Measurements from ENCODE around the gene GALR1.
"Not testable (repeated sequence)": the region's sequence is repeated elsewhere in the genome, so short reads cannot be mapped to it uniquely, and the experiment has no call there.

GALR1 gene

DNA sequence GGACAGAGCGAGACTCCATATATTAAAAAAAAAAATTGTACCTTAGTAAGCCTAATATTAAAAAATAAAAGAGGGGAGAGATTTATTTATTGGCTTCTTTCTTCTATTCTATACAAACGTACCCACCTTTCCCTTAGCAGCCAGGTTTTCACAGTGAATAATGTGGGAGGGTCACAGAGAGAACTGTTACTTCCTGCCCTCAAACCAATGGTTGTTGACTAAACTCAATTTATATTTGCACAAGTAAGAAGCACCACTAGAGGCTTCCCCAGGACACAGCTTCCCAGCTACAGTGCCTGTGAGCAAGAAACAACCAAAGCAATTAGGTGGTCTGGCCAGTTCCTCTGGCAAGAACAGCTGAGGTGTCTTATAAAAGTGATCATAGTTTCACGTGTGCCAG lies 28.9 kb upstream of the GALR1 start:
- Histone ChIP-seq H3K9me3 (ENCODE audit: insufficient read depth, low read depth, low read length) (no peaks in the 10 kb centered on the region), H3K27me3 (ENCODE audit: insufficient read depth, low read length) (no peaks in the 10 kb centered on the region), H3K36me3 (ENCODE audit: insufficient read depth, low read depth, low read length) (no peaks in the 10 kb centered on the region), H3K9ac (ENCODE audit: low read depth, low read length) (no peak overlapping the region), H3K27ac (ENCODE audit: low read length) (no peak overlapping the region), H3K4me1 (ENCODE audit: insufficient read depth, low read length) (no peaks in the 10 kb centered on the region), H3K4me3 (ENCODE audit: low read length) (no peak overlapping the region)

DNA sequence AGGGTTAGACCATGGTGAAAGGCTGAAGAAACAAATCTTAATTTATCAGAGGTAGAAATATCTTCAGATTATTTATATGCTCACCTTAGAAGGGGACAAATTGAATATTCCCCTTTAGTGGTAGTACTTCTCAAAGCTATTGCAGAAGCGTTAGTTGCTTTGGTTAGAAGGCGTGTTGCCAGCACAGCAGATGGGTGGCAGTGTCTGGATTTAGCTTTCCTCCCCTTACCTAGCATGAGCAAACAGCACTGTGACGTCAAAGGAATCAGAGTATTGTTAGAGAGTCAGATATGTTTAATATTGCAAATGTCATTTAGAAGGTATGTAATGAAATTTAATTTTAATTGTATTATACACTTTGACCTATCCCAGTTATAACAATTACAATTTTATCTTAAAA lies 27.2 kb upstream of the GALR1 start:
- no peaks in the 10 kb centered on the region for H3K9me3 ChIP-seq (ENCODE audit: insufficient read depth, low read depth, low read length)
- H3K36me3 ChIP-seq (ENCODE audit: insufficient read depth, low read depth, low read length): no peaks in the 10 kb centered on the region
- H3K4me1 ChIP-seq (ENCODE audit: insufficient read depth, low read length): no peaks in the 10 kb centered on the region

DNA sequence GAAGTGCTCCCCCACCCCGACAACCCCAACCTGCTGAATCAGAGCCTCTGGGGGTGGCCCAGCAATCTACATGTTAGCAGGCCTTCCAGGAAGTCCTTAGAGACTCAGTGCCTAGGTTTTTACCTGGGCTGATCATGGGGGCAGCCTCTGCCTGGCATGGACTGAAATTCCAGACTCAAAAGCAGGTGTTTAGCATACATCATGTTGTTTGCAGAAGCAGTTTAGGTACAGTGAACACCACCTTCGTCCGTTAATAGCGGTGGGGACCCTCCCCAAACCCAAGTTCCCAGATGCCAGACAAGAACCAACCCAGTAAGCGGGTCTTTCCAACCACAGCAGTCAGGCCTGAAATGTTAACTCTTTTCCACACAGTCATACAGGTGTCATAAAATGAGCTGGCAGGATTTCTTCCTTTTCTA lies 26.4 kb upstream of the GALR1 start:
- Histone ChIP-seq H3K4me3 (ENCODE audit: low read length) (no peak overlapping the region), H3K9ac (ENCODE audit: low read depth, low read length) (no peak overlapping the region), H3K4me1 (ENCODE audit: insufficient read depth, low read length) (no peaks in the 10 kb centered on the region), H3K27ac (ENCODE audit: low read length) (no peak overlapping the region), H3K36me3 (ENCODE audit: insufficient read depth, low read depth, low read length) (no peaks in the 10 kb centered on the region), H3K27me3 (ENCODE audit: insufficient read depth, low read length) (no peaks in the 10 kb centered on the region), H3K9me3 (ENCODE audit: insufficient read depth, low read depth, low read length) (no peaks in the 10 kb centered on the region)

More for the DNA sequence above, 27.2 kb upstream of the GALR1 start:
- H3K4me3 ChIP-seq (ENCODE audit: low read length): no peak overlapping the region
- H3K27me3 ChIP-seq (ENCODE audit: insufficient read depth, low read length): no peaks in the 10 kb centered on the region
- no peak overlapping the region for H3K9ac ChIP-seq (ENCODE audit: low read depth, low read length)
- H3K27ac ChIP-seq (ENCODE audit: low read length): no peak overlapping the region

DNA sequence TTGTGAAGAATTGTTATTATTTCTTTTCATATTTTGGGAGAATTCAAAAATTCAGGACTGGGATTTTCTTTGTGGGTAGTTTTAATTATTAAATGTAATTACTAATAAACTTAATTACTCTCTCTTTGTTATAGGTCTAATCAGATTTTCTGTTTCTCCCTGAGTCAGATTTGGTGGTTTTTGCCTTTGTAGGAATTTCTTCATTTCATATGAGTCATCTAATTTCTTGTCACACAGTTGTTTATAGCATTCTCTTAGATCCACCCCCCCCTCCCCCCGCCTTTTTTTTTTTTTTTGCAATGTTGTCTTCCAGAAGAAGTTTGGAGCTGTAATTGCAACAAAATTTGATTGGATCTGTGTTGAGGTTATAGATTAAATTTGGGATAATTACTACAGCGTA lies 26.0 kb upstream of the GALR1 start:
- Histone ChIP-seq H3K9me3 (ENCODE audit: insufficient read depth, low read depth, low read length) (no peaks in the 10 kb centered on the region), H3K36me3 (ENCODE audit: insufficient read depth, low read depth, low read length) (no peaks in the 10 kb centered on the region), H3K4me3 (ENCODE audit: low read length) (no peak overlapping the region), H3K9ac (ENCODE audit: low read depth, low read length) (no peak overlapping the region), H3K4me1 (ENCODE audit: insufficient read depth, low read length) (no peaks in the 10 kb centered on the region), H3K27me3 (ENCODE audit: insufficient read depth, low read length) (no peaks in the 10 kb centered on the region), H3K27ac (ENCODE audit: low read length) (no peak overlapping the region)

DNA sequence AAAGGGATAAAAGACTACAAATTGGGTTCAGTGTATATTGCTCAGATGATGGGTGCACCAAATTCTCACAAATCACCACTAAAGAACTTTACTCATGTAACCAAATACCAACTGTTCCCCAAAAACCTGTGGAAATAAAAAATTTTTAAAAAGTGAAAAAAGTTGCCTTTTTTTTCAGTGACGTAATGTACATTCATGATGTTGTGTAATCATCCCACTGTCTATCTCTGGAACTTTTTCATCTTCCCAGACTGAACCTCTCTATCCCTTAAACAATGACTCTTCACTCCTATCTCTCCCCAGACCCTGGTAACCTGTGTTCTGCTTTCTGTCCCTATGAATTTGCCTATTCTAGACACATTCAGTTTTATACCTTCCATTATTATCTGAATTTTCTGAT lies 19.0 kb upstream of the GALR1 start:
- no peaks in the 10 kb centered on the region for H3K27me3 ChIP-seq (ENCODE audit: insufficient read depth, low read length)
- no peak overlapping the region for H3K4me3 ChIP-seq (ENCODE audit: low read length)
- no peak overlapping the region for H3K27ac ChIP-seq (ENCODE audit: low read length)
- H3K4me1 ChIP-seq (ENCODE audit: insufficient read depth, low read length): no peaks in the 10 kb centered on the region
- H3K9ac ChIP-seq (ENCODE audit: low read depth, low read length): no peak overlapping the region
- no peaks in the 10 kb centered on the region for H3K9me3 ChIP-seq (ENCODE audit: insufficient read depth, low read depth, low read length)
- no peaks in the 10 kb centered on the region for H3K36me3 ChIP-seq (ENCODE audit: insufficient read depth, low read depth, low read length)

DNA sequence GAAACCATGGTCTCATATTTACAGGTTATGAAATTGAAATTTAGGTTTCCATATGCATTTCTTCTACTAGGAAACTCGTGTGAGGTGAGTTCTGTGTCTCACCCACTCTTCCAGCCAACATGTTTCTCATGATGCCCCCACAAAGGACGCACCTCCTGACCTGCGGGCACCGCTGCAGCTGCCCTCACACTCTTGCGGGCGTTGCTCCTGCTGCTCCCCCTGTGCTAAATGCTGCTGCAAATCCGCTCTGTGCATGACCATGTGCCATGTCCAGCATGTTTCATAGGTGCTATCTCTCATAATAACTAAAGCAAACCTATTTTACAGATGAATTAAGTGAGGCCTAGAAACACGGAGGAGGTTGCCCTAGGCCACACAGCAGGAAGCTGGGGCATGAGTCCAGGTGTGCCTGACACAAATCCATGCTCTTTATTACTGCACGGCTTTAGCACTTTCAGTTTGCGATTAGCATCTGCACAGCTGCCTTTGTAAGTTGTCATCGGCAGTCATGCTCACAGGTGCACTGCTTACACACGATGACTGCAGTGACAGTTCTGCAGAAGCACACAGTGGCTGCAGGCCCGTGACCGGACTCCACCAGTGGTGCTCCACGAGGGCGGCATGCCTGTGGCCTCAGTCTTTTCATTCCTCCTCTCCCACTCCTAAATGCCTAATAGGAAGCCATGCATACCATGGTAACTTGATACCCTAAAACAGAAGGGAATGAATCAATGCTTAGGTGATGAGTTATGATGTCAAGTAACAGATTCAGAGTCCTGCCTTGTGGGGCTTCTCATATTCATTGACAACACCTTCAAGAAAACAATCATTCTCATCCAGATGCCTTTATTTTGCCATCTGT lies 14.9 kb upstream of the GALR1 start:
- no peak overlapping the region for H3K27ac ChIP-seq (ENCODE audit: low read length)
- no peaks in the 10 kb centered on the region for H3K27me3 ChIP-seq (ENCODE audit: insufficient read depth, low read length)
- H3K9ac ChIP-seq (ENCODE audit: low read depth, low read length): no peak overlapping the region
- no peak overlapping the region for H3K4me3 ChIP-seq (ENCODE audit: low read length)
- H3K9me3 ChIP-seq (ENCODE audit: insufficient read depth, low read depth, low read length): peaks cover 23% of the 10 kb centered on the region
- H3K36me3 ChIP-seq (ENCODE audit: insufficient read depth, low read depth, low read length): no peaks in the 10 kb centered on the region
- no peaks in the 10 kb centered on the region for H3K4me1 ChIP-seq (ENCODE audit: insufficient read depth, low read length)

DNA sequence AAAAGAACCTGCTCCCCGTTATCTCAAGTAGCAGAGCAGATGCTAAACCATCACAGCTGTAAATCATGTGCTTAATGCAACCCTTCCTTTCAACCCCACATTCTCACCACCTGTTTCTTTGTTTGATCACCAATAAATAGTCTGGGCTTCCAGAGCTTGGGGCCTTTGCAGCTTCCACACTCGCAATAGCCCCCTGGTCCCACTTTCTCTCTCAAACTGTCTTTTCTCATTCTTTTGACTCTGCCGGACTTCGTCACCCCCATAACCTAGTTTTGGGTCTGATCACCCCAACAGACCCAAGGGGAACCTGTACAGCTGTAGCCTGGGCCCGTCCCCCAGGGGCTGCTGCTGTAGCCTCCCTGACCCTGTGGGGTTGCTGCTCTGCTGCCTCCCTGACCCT lies 10.4 kb upstream of the GALR1 start:
- not testable (repeated sequence) for H3K36me3 ChIP-seq (ENCODE audit: insufficient read depth, low read depth, low read length); H3K9ac ChIP-seq (ENCODE audit: low read depth, low read length); H3K4me1 ChIP-seq (ENCODE audit: insufficient read depth, low read length); H3K4me3 ChIP-seq (ENCODE audit: low read length); H3K27ac ChIP-seq (ENCODE audit: low read length); H3K27me3 ChIP-seq (ENCODE audit: insufficient read depth, low read length)
- peaks cover 39% of the 10 kb centered on the region for H3K9me3 ChIP-seq (ENCODE audit: insufficient read depth, low read depth, low read length)

DNA sequence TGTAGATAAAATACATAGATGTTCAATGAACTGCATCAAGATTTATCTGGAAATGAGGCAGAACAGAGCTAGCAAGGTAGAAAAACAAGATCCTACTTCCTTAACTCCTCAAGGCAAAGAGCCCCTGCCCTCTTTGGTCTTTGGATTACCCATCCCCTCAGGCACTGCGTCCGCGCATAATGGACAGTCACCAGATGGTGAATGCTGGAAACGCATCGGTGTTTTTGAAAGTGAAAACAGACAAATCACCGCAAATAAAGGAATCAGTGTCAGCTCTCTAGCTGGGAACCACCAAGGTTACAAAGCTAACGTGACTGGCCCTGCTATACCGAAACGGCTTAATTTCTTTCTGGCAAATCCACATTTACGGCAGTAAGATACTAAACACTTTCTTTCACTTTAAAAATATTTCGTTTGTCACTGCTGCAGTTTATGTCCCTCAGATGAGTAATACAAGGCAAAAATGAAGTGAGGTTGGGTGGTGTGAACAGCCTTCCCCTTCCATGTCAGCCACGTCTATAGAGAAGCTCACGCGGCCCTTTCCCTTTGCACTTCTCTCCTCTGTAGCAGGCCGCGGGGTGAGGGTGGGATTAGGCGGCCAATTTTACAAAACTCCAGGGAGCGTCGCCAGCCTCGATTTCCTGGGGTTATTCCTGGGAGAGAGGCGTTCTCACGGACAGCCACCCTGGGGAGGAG lies 627 bp upstream of the GALR1 start:
- Histone ChIP-seq H3K27me3 (ENCODE audit: insufficient read depth, low read length) (peaks cover 73% of the 10 kb centered on the region), H3K9me3 (ENCODE audit: insufficient read depth, low read depth, low read length) (no peaks in the 10 kb centered on the region), H3K9ac (ENCODE audit: low read depth, low read length) (no peak overlapping the region), H3K36me3 (ENCODE audit: insufficient read depth, low read depth, low read length) (no peaks in the 10 kb centered on the region), H3K27ac (ENCODE audit: low read length) (no peak overlapping the region), H3K4me1 (ENCODE audit: insufficient read depth, low read length) (peaks cover under 1% of the 10 kb centered on the region), H3K4me3 (ENCODE audit: low read length) (peak overlapping the region; percentile 78)

DNA sequence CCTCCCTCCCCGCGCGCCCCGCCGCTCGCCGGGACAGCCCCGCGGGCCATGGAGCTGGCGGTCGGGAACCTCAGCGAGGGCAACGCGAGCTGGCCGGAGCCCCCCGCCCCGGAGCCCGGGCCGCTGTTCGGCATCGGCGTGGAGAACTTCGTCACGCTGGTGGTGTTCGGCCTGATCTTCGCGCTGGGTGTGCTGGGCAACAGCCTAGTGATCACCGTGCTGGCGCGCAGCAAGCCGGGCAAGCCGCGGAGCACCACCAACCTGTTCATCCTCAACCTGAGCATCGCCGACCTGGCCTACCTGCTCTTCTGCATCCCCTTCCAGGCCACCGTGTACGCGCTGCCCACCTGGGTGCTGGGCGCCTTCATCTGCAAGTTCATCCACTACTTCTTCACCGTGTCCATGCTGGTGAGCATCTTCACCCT lies 865 bp downstream of the GALR1 start:
- Histone ChIP-seq H3K4me3 (ENCODE audit: low read length) (peak overlapping the region; percentile 78; the same call in 1 of the 2 replicates), H3K9ac (ENCODE audit: low read depth, low read length) (no peak overlapping the region), H3K9me3 (ENCODE audit: insufficient read depth, low read depth, low read length) (no peaks in the 10 kb centered on the region), H3K36me3 (ENCODE audit: insufficient read depth, low read depth, low read length) (no peaks in the 10 kb centered on the region), H3K27ac (ENCODE audit: low read length) (no peak overlapping the region), H3K27me3 (ENCODE audit: insufficient read depth, low read length) (peaks cover 88% of the 10 kb centered on the region), H3K4me1 (ENCODE audit: insufficient read depth, low read length) (peaks cover 14% of the 10 kb centered on the region)

DNA sequence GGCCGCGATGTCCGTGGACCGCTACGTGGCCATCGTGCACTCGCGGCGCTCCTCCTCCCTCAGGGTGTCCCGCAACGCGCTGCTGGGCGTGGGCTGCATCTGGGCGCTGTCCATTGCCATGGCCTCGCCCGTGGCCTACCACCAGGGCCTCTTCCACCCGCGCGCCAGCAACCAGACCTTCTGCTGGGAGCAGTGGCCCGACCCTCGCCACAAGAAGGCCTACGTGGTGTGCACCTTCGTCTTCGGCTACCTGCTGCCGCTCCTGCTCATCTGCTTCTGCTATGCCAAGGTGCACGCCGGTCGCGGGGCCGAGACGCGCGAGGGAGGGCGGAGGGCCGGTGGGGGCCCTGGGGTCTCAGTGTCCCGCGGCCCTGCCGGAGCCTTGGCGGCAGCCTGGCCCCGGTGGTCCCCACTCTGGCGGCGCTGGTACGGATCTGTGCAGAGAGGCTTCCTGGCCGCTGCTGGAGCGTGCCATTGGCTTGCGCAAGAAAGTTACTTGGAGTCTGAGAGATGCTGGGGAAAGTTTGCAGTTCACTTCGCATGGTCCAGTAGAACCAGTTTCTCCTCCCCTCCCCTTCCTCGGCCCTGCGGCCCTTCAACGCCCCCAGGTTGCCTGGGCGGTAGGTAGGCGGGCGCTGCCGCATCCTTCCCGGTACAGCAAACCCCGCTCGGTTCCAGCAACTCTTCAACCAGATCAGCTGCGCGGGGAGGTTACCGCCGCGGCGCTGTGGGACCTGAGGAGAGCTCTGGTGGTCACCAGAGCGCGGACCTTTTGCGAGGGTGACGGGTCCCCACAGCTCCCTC lies 1.5 kb downstream of the GALR1 start:
- H3K9ac ChIP-seq (ENCODE audit: low read depth, low read length): no peak overlapping the region
- H3K27ac ChIP-seq (ENCODE audit: low read length): no peak overlapping the region
- H3K27me3 ChIP-seq (ENCODE audit: insufficient read depth, low read length): peaks cover 94% of the 10 kb centered on the region
- H3K9me3 ChIP-seq (ENCODE audit: insufficient read depth, low read depth, low read length): no peaks in the 10 kb centered on the region
- H3K4me1 ChIP-seq (ENCODE audit: insufficient read depth, low read length): peaks cover 16% of the 10 kb centered on the region
- no peaks in the 10 kb centered on the region for H3K36me3 ChIP-seq (ENCODE audit: insufficient read depth, low read depth, low read length)
- peak overlapping the region; percentile 78; the same call in 1 of the 2 replicates for H3K4me3 ChIP-seq (ENCODE audit: low read length)

DNA sequence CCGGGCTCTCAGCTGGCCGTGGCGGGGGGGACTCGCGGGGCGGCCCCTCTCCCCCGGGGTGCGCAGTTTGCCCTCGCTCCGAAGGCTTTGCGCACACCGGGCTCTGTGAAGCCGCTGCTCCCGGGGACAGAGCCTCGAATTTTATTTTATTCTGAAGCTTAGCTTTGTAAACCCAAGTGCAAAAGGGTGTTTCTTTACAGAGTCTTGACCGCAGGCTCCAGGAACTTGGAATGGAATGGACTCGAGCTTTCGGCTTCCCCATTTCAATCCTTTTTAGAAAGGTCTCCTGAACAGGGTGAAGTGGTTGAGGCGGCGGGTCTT lies 2.0 kb downstream of the GALR1 start:
- Histone ChIP-seq H3K27me3 (ENCODE audit: insufficient read depth, low read length) (peaks cover 100% of the 10 kb centered on the region), H3K4me1 (ENCODE audit: insufficient read depth, low read length) (peaks cover 22% of the 10 kb centered on the region), H3K36me3 (ENCODE audit: insufficient read depth, low read depth, low read length) (no peaks in the 10 kb centered on the region), H3K27ac (ENCODE audit: low read length) (no peak overlapping the region), H3K4me3 (ENCODE audit: low read length) (peak overlapping the region; percentile 78), H3K9ac (ENCODE audit: low read depth, low read length) (no peak overlapping the region), H3K9me3 (ENCODE audit: insufficient read depth, low read depth, low read length) (no peaks in the 10 kb centered on the region)

Measured in iPS-20b (cell line).